Duodenal mucosa (tissue), 2 donors: ENCODE data around the gene CCDC138.

Experiments
- H3K27ac ChIP-seq: one replicate; pipeline ENCODE4 v1.7.0; 2013; ENCODE audit warnings: low read depth, low read length
- H3K27me3 ChIP-seq, 2 donors: one replicate each; pipeline ENCODE4 v1.7.0; 2013; ENCODE audit warnings: low read length in 2 of 2, control low read depth in 1 of 2; ENCODE audit not compliant: insufficient read depth in 2 of 2, control insufficient read depth in 1 of 2
- H3K36me3 ChIP-seq, 2 donors: one replicate each; pipeline ENCODE4 v1.7.0; 2013; ENCODE audit warnings: low read length in 2 of 2, control low read depth in 1 of 2; ENCODE audit not compliant: insufficient read depth in 2 of 2, control insufficient read depth in 1 of 2
- H3K4me1 ChIP-seq, 2 donors: one replicate each; pipeline ENCODE4 v1.7.0; 2013; ENCODE audit warnings: low read length in 2 of 2, control low read depth in 1 of 2; ENCODE audit not compliant: insufficient read depth in 2 of 2, control insufficient read depth in 1 of 2
- H3K4me3 ChIP-seq, 2 donors: one replicate each; pipeline ENCODE4 v1.7.0; 2013; ENCODE audit warnings: low read length in 2 of 2, low read depth in 1 of 2
- H3K9ac ChIP-seq, 2 donors: one replicate each; pipeline ENCODE4 v1.7.0; 2013; ENCODE audit warnings: low read length in 2 of 2, low read depth in 1 of 2
- H3K9me3 ChIP-seq, 2 donors: one replicate each; pipeline ENCODE4 v1.7.0; 2013; ENCODE audit warnings: low read length in 2 of 2, control low read depth in 1 of 2; ENCODE audit not compliant: control insufficient read depth in 1 of 2

The CCDC138 gene

GRCh38 chr2:108905906-108906305, 119.3 kb downstream of the CCDC138 start:
- Histone ChIP-seq H3K36me3 (no peaks in the 10 kb centered on the region), H3K4me3 (no peak overlapping the region), H3K27me3 (no peaks in the 10 kb centered on the region), H3K4me1 (no peaks in the 10 kb centered on the region), H3K27ac (no peak overlapping the region), H3K9me3 (no peaks in the 10 kb centered on the region), H3K9ac (no peak overlapping the region)

GRCh38 chr2:108906403-108907077, 120.0 kb downstream of the CCDC138 start:
- Histone ChIP-seq H3K4me3 (no peak overlapping the region), H3K9ac (no peak overlapping the region), H3K27ac (no peak overlapping the region), H3K9me3 (no peaks in the 10 kb centered on the region), H3K36me3 (no peaks in the 10 kb centered on the region), H3K27me3 (no peaks in the 10 kb centered on the region), H3K4me1 (no peaks in the 10 kb centered on the region)

GRCh38 chr2:108907822-108908712, 121.5 kb downstream of the CCDC138 start:
- Histone ChIP-seq H3K4me3 (no peak overlapping the region), H3K9me3 (no peaks in the 10 kb centered on the region), H3K36me3 (no peaks in the 10 kb centered on the region), H3K27me3 (no peaks in the 10 kb centered on the region), H3K27ac (no peak overlapping the region), H3K9ac (no peak overlapping the region), H3K4me1 (no peaks in the 10 kb centered on the region)

GRCh38 chr2:108908713-108909070, 122.1 kb downstream of the CCDC138 start:
- Histone ChIP-seq H3K9me3 (no peaks in the 10 kb centered on the region), H3K36me3 (no peaks in the 10 kb centered on the region), H3K4me1 (no peaks in the 10 kb centered on the region), H3K27me3 (no peaks in the 10 kb centered on the region), H3K9ac (no peak overlapping the region), H3K4me3 (no peak overlapping the region), H3K27ac (no peak overlapping the region)

- Histone ChIP-seq H3K4me3 (no peak overlapping the region), H3K27ac (no peak overlapping the region), H3K4me1 (no peaks in the 10 kb centered on the region), H3K36me3 (no peaks in the 10 kb centered on the region), H3K27me3 (no peaks in the 10 kb centered on the region), H3K9me3 (no peaks in the 10 kb centered on the region), H3K9ac (no peak overlapping the region)
Measured at GRCh38 chr2:108909275-108909823, 122.8 kb downstream of the CCDC138 start.

- H3K9me3 ChIP-seq = no peaks in the 10 kb centered on the region
- H3K4me1 ChIP-seq = no peaks in the 10 kb centered on the region
- no peak overlapping the region for H3K9ac ChIP-seq
- no peaks in the 10 kb centered on the region for H3K27me3 ChIP-seq
- no peak overlapping the region for H3K27ac ChIP-seq
- H3K4me3 ChIP-seq = no peak overlapping the region
- H3K36me3 ChIP-seq = no peaks in the 10 kb centered on the region
Measured at GRCh38 chr2:108910011-108910431, 123.5 kb downstream of the CCDC138 start.

GRCh38 chr2:108910541-108911396, 124.2 kb downstream of the CCDC138 start:
- Histone ChIP-seq H3K4me3 (no peak overlapping the region), H3K4me1 (no peaks in the 10 kb centered on the region), H3K9me3 (no peaks in the 10 kb centered on the region), H3K36me3 (no peaks in the 10 kb centered on the region), H3K27ac (no peak overlapping the region), H3K9ac (no peak overlapping the region), H3K27me3 (no peaks in the 10 kb centered on the region)

- H3K4me1 ChIP-seq = no peaks in the 10 kb centered on the region
- H3K36me3 ChIP-seq = no peaks in the 10 kb centered on the region
- no peaks in the 10 kb centered on the region for H3K27me3 ChIP-seq
- no peak overlapping the region for H3K4me3 ChIP-seq
- no peaks in the 10 kb centered on the region for H3K9me3 ChIP-seq
- no peak overlapping the region for H3K9ac ChIP-seq
- no peak overlapping the region for H3K27ac ChIP-seq
Measured at GRCh38 chr2:108911401-108911800, 124.8 kb downstream of the CCDC138 start.

- H3K36me3 ChIP-seq = no peaks in the 10 kb centered on the region
- no peaks in the 10 kb centered on the region for H3K9me3 ChIP-seq
- no peak overlapping the region for H3K4me3 ChIP-seq
- no peak overlapping the region for H3K9ac ChIP-seq
- H3K27ac ChIP-seq = no peak overlapping the region
- no peaks in the 10 kb centered on the region for H3K27me3 ChIP-seq
- H3K4me1 ChIP-seq = no peaks in the 10 kb centered on the region
Measured at GRCh38 chr2:108911807-108912628, 125.4 kb downstream of the CCDC138 start.
